PC-9 (cell line): ENCODE results near the gene DAND5. TPM values are rescaled to one million over a fixed set of nuclear protein-coding genes. Genes with fewer than 3 reads are reported as not detected.

Experiments
- BruUV-seq: library from RNA; stranded (reverse); fragments of 400-500 nt; replicated peaks from 2 replicates; lab custom pipeline; 2021; lab: Mats Ljungman, UMichigan
- CTCF ChIA-PET: fragments of 300-600 bp; sonication (Branson Sonifier 250); formaldehyde crosslinking; loops from one replicate; lab custom pipeline; 2022; ENCODE audit warnings: antibody characterized with exemption; lab: Charles Lee
- POLR2A ChIA-PET: fragments of 300-600 bp; sonication (Branson Sonifier 250); formaldehyde crosslinking; loops from one replicate; lab custom pipeline; 2022; ENCODE audit warnings: antibody characterized with exemption; ENCODE audit not compliant: unreplicated experiment; lab: Charles Lee
- DNase-seq, 2 experiments: peaks; one replicate each; pipeline versions ENCODE4 v3.0.0 to v3.0.0-alpha.2; 2015 to 2022; ENCODE audit warnings: mixed read lengths in 1 of 2
- H2AFZ ChIP-seq: fragments of 200-600 bp; sonication (generic); 2 replicates; pipeline ENCODE4 v1.8.1; 2017; ENCODE audit warnings: antibody characterized with exemption
- H3F3A ChIP-seq: fragments of 200-600 bp; sonication (generic); 2 replicates; pipeline ENCODE4 v1.8.1; 2017; ENCODE audit warnings: antibody characterized with exemption, mild to moderate bottlenecking, low read depth; ENCODE audit not compliant: insufficient read depth
- H3K27ac ChIP-seq: fragments of 200-600 bp; sonication (generic); 2 replicates; pipeline ENCODE4 v1.6.1; 2016; ENCODE audit warnings: mixed run types
- H3K27me3 ChIP-seq: fragments of 200-600 bp; sonication (generic); 2 replicates; pipeline ENCODE4 v1.6.1; 2016; ENCODE audit warnings: low read depth, mixed run types; ENCODE audit not compliant: insufficient read depth
- H3K36me3 ChIP-seq: fragments of 200-600 bp; sonication (generic); 2 replicates; pipeline ENCODE4 v1.6.1; 2016; ENCODE audit warnings: low read depth, mixed run types
- H3K4me1 ChIP-seq: fragments of 200-600 bp; sonication (generic); replicated peaks from 2 replicates; pipeline ENCODE4 v1.6.1; 2016; ENCODE audit warnings: mixed run types; ENCODE audit not compliant: insufficient read depth
- H3K4me2 ChIP-seq: fragments of 200-600 bp; sonication (generic); 2 replicates; pipeline ENCODE4 v1.6.1; 2017; ENCODE audit warnings: mixed run types
- H3K4me3 ChIP-seq: fragments of 200-600 bp; sonication (generic); 2 replicates; pipeline ENCODE4 v1.6.1; 2016; ENCODE audit warnings: mixed run types
- H3K79me2 ChIP-seq: fragments of 200-600 bp; sonication (generic); 2 replicates; pipeline ENCODE4 v1.6.1; 2017; ENCODE audit warnings: low read depth, mixed run types
- H3K9me2 ChIP-seq: fragments of 200-600 bp; sonication (generic); 2 replicates; pipeline ENCODE4 v1.8.1; 2017; ENCODE audit warnings: mild to moderate bottlenecking; ENCODE audit not compliant: insufficient read depth
- H3K9me3 ChIP-seq: fragments of 200-600 bp; sonication (generic); 2 replicates; pipeline ENCODE4 v1.8.1; 2016; ENCODE audit warnings: low read depth; ENCODE audit not compliant: insufficient read depth
- H4K20me1 ChIP-seq: fragments of 200-600 bp; sonication (generic); 2 replicates; pipeline ENCODE4 v1.8.1; 2017; ENCODE audit not compliant: insufficient read depth
- EZH2 ChIP-seq: fragments of 200-600 bp; sonication (generic); IDR thresholded peaks from 2 replicates; pipeline ENCODE4 v1.8.0; 2017; ENCODE audit warnings: antibody characterized with exemption, low read depth
- intact Hi-C: fragments of 100-400 bp; cut with micrococcal nuclease; formaldehyde crosslinking; loops from one replicate; pipeline ENCODE4 v1.10.0; 2022; ENCODE audit not compliant: unreplicated experiment
- total RNA-seq: library from RNA; stranded (reverse); gene quantifications from 2 replicates; pipeline ENCODE4 v1.2.3, GENCODE V29; 2021
- TF ChIP-seq, protein P1 (sequence below): fragments of 200-600 bp; sonication (generic); conservative IDR thresholded peaks from 2 replicates; pipeline ENCODE4 v1.6.1; 2017; ENCODE audit warnings: mixed run types, antibody characterized with exemption, mild to moderate bottlenecking, moderate library complexity

The DAND5 gene
- total RNA-seq, 1 experiment from 2014 or later, result 0.20 TPM

DNA sequence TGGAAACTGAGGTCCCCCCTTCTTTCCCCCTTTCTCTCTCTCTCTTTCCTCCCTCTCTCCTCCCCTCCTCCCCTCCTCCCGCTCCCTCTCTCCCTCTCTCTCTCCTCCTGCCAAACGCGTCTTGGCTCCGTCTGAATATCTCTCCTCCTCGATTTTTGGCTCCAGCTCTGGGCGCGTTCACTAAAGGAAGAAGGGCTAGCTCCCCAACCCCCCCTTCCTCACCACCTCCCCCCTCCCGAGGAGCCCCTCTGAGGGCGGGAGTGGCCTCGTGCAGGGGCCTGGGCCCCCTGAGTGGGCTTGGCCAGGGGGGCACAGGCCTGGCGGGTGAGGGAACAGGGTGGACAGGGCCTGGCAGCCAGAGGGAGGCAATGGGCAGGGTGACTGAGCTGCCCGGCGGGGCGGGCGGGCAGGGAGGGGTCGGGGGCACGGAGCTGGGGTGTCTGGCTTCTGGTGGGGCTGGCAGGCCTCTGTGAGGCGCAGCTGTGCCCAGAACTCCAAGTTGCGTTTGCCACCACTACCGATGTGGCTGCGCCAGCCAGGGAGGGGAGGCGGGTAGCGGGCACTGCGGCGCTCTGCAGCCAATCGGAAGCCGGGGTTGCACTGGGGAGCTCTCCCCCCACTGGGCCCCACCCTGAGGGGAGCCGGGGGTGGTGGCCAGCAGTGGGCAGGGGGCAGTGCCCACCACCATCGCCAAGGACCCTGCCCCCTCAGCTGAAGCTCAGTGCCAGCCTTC, 33.0 kb downstream of the DAND5 start:
- Histone ChIP-seq H4K20me1 (no peaks in the 10 kb centered on the region; the same call in 1 of the 2 replicates), H3K79me2 (no peaks in the 10 kb centered on the region), H3F3A (peaks cover 6% of the 10 kb centered on the region; the same call in 1 of the 2 replicates), H3K9me2 (no peaks in the 10 kb centered on the region), H3K36me3 (no peaks in the 10 kb centered on the region), H3K4me3 (no peak overlapping the region), H3K27me3 (no peaks in the 10 kb centered on the region; the same call in 1 of the 2 replicates), H2AFZ (no peak overlapping the region), H3K4me1 (no peaks in the 10 kb centered on the region), H3K9me3 (no peaks in the 10 kb centered on the region), H3K27ac (no peak overlapping the region), H3K4me2 (no peak overlapping the region)
- intact Hi-C loops, result no loop called here
- no TSS peak for BruUV-seq
- POLR2A ChIA-PET, result no interaction called here
- CTCF ChIA-PET, result no interaction called here
- DNase-seq, result no peak
- TF ChIP-seq EZH2, result no peak
- TF ChIP-seq, protein P1, sequence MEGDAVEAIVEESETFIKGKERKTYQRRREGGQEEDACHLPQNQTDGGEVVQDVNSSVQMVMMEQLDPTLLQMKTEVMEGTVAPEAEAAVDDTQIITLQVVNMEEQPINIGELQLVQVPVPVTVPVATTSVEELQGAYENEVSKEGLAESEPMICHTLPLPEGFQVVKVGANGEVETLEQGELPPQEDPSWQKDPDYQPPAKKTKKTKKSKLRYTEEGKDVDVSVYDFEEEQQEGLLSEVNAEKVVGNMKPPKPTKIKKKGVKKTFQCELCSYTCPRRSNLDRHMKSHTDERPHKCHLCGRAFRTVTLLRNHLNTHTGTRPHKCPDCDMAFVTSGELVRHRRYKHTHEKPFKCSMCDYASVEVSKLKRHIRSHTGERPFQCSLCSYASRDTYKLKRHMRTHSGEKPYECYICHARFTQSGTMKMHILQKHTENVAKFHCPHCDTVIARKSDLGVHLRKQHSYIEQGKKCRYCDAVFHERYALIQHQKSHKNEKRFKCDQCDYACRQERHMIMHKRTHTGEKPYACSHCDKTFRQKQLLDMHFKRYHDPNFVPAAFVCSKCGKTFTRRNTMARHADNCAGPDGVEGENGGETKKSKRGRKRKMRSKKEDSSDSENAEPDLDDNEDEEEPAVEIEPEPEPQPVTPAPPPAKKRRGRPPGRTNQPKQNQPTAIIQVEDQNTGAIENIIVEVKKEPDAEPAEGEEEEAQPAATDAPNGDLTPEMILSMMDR, result no peak

GRCh38 chr19:13003081-13003480, 33.7 kb downstream of the DAND5 start:
- TF ChIP-seq, protein P1, result no peak
- no peak for TF ChIP-seq EZH2
- Histone ChIP-seq H3K27me3 (no peaks in the 10 kb centered on the region), H3K79me2 (no peaks in the 10 kb centered on the region), H3K4me1 (no peaks in the 10 kb centered on the region), H3K27ac (no peak overlapping the region), H3K9me3 (no peaks in the 10 kb centered on the region), H3F3A (no peaks in the 10 kb centered on the region; the same call in 1 of the 2 replicates), H3K36me3 (no peaks in the 10 kb centered on the region), H4K20me1 (no peaks in the 10 kb centered on the region; the same call in 1 of the 2 replicates), H2AFZ (no peak overlapping the region), H3K4me3 (no peak overlapping the region), H3K4me2 (no peak overlapping the region), H3K9me2 (no peaks in the 10 kb centered on the region)
- intact Hi-C loops, result no loop called here
- BruUV-seq, result no TSS peak
- no peak for DNase-seq
- CTCF ChIA-PET, result no interaction called here
- POLR2A ChIA-PET, result interaction anchor here (0.6 to 0.7 kb wide), 2 partner anchors 43 kb away, joined by 3 to 6 read pairs; no protein-coding TSS in a partner anchor

DNA sequence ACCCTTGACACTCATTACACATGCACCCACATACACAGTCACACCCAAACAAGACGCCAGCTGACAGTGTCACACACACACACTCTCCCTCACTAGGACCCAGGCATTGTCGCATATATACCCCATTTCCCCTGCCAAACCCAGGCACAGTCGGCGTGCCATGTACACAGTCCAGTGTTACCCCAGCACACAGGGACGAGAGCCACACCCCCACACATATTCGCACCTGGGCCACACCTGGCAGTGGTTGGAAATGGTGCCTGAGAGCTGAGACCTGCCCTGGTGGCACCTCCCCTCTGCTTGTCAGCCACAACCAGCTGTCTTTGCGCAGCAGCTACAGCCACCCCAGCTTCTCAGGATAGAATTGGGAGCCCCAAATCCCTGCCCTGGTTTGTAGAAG, 34.9 kb downstream of the DAND5 start:
- no peaks in the 10 kb centered on the region; the same call in 1 of the 2 replicates for H3F3A ChIP-seq
- H3K9me3 ChIP-seq, result no peaks in the 10 kb centered on the region
- no peaks in the 10 kb centered on the region for H3K9me2 ChIP-seq
- no peaks in the 10 kb centered on the region for H3K79me2 ChIP-seq
- no peak overlapping the region for H2AFZ ChIP-seq
- no peak overlapping the region for H3K27ac ChIP-seq
- no peak for DNase-seq
- no peak for TF ChIP-seq EZH2
- TF ChIP-seq, protein P1, result no peak
- H3K27me3 ChIP-seq, result no peaks in the 10 kb centered on the region
- H3K36me3 ChIP-seq, result no peaks in the 10 kb centered on the region
- ChIA-PET CTCF (no interaction called here), POLR2A (interaction anchor here (0.7 kb wide), 2 partner anchors 30 to 51 kb away, joined by 4 to 6 read pairs; no protein-coding TSS in a partner anchor)
- no TSS peak for BruUV-seq
- no peak overlapping the region for H3K4me2 ChIP-seq
- no peaks in the 10 kb centered on the region for H3K4me1 ChIP-seq
- no peaks in the 10 kb centered on the region; the same call in 1 of the 2 replicates for H4K20me1 ChIP-seq
- no peak overlapping the region for H3K4me3 ChIP-seq
- intact Hi-C loops, result no loop called here
